D341Med (cell line): Measurements from ENCODE around the gene KLRB1.
A peak's percentile ranks its signal among the peaks of the same experiment; 100 is the strongest.
"Not testable (repeated sequence)": the region's sequence is repeated elsewhere in the genome, so short reads cannot be mapped to it uniquely, and the experiment has no call there.

Experiments used
- DNase-seq: peaks from one replicate; pipeline ENCODE4 v3.0.0; 2012; ENCODE audit warnings: low spot score

KLRB1 gene

GRCh38 chr12:9607716-9608115 is at the start of gene KLRB1:
Gene KLRB1 (minus strand): TSS chr12:9607916. CDS start chr12:9607839, 77 bp downstream.
- no peak for DNase-seq

- DNase-seq, result no peak
These were observed 43.6 kb upstream of the KLRB1 start for GRCh38 chr12:9651265-9651729.

GRCh38 chr12:9650151-9650576 is 42.4 kb upstream of the KLRB1 start:
- no peak for DNase-seq

- no peak for DNase-seq
These were observed 41.8 kb upstream of the KLRB1 start for GRCh38 chr12:9649532-9649940.

GRCh38 chr12:9648701-9649531 is 41.2 kb upstream of the KLRB1 start:
- no peak for DNase-seq

- DNase-seq, result peak; percentile 85
These were observed 40.3 kb upstream of the KLRB1 start for GRCh38 chr12:9647825-9648700.

- no peak for DNase-seq
These were observed 39.4 kb upstream of the KLRB1 start for GRCh38 chr12:9646794-9647781.

- not testable (repeated sequence) for DNase-seq
These were observed 37.4 kb upstream of the KLRB1 start for GRCh38 chr12:9644985-9645551.

GRCh38 chr12:9643266-9643660 is 35.5 kb upstream of the KLRB1 start:
- DNase-seq, result no peak

GRCh38 chr12:9642606-9643265 is 35.0 kb upstream of the KLRB1 start:
- DNase-seq, result no peak

- no peak for DNase-seq
These were observed 32.3 kb upstream of the KLRB1 start for GRCh38 chr12:9640024-9640423.

- no peak for DNase-seq
These were observed 29.1 kb upstream of the KLRB1 start for GRCh38 chr12:9636851-9637206.

- DNase-seq, result no peak
These were observed 28.6 kb upstream of the KLRB1 start for GRCh38 chr12:9636150-9636850.

GRCh38 chr12:9634969-9635754 is 27.4 kb upstream of the KLRB1 start:
- DNase-seq, result no peak

GRCh38 chr12:9634177-9634803 is 26.6 kb upstream of the KLRB1 start:
- no peak for DNase-seq

GRCh38 chr12:9632766-9633165 is 25.1 kb upstream of the KLRB1 start:
- DNase-seq, result no peak

GRCh38 chr12:9626821-9627220 is 19.1 kb upstream of the KLRB1 start:
- no peak for DNase-seq

GRCh38 chr12:9626291-9626690 is 18.6 kb upstream of the KLRB1 start:
- DNase-seq, result no peak

GRCh38 chr12:9625019-9625418 is 17.3 kb upstream of the KLRB1 start:
- no peak for DNase-seq
